ENCODE data around the gene NAV2. TPM values are rescaled to one million over a fixed set of nuclear protein-coding genes. Genes with fewer than 3 reads are reported as not detected.

The NAV2 gene
- total and polyA plus RNA-seq, 11 donors = 7.6 to 46.5 (median 20.2) TPM

- 38 to 56% (median 47%) methylated on average over 5 of the region's 5 CpGs for WGBS, 4 donors
- TF ChIP-seq POLR2A (IDR thresholded peaks at IDR 0.05) (no peak), CTCF (IDR thresholded peaks at IDR 0.05) (no peak)
- Histone ChIP-seq H3K4me1 (peaks cover 0 to 88% (median 48%) of the 10 kb centered on the region in 12 donors), H3K27me3 (no peaks in the 10 kb centered on the region), H3K4me3 (no peak overlapping the region), H3K27ac (peak overlapping the region in 8 of 12 donors; percentile 0 to 74 (median 48)), H3K36me3 (no peaks in the 10 kb centered on the region), H3K9me3 (no peaks in the 10 kb centered on the region)
- peak in 2 of 4 donors; percentile 10 to 24 for ATAC-seq
- peak in 1 of 5 donors; percentile 32 for DNase-seq
- intact Hi-C loops (cut with DNase I) = no loop called here
Measured at GRCh38 chr11:19723572-19724342, 11.1 kb downstream of the NAV2 start.

- intact Hi-C loops (cut with DNase I) = no loop called here
- TF ChIP-seq POLR2A (IDR thresholded peaks at IDR 0.05) (no peak), CTCF (IDR thresholded peaks at IDR 0.05) (no peak)
- H3K4me3 ChIP-seq = no peak overlapping the region
- H3K27me3 ChIP-seq = no peaks in the 10 kb centered on the region
- no peak for DNase-seq
- no peak for ATAC-seq
- peak overlapping the region in 7 of 12 donors; percentile 31 to 79 (median 55) for H3K27ac ChIP-seq
- H3K36me3 ChIP-seq = no peaks in the 10 kb centered on the region
- H3K4me1 ChIP-seq = peaks cover 0 to 88% (median 47%) of the 10 kb centered on the region in 12 donors
- 91 to 100% (median 95%) methylated on average over 2 of the region's 2 CpGs for WGBS, 4 donors
- H3K9me3 ChIP-seq = no peaks in the 10 kb centered on the region
Measured at GRCh38 chr11:19724765-19725164, 12.1 kb downstream of the NAV2 start.

GRCh38 chr11:19725379-19726079, 12.9 kb downstream of the NAV2 start:
- DNase-seq (peak in 1 of 5 donors; percentile 43), ATAC-seq (peak in 3 of 4 donors; percentile 39 to 45 (median 41))
- no peak overlapping the region for H3K4me3 ChIP-seq
- no peaks in the 10 kb centered on the region for H3K9me3 ChIP-seq
- peak overlapping the region in 10 of 12 donors; percentile 31 to 79 (median 48) for H3K27ac ChIP-seq
- H3K4me1 ChIP-seq = peaks cover 0 to 86% (median 43%) of the 10 kb centered on the region in 12 donors
- intact Hi-C loops (cut with DNase I) = no loop called here
- 57 to 66% (median 58%) methylated on average over 12 of the region's 12 CpGs for WGBS, 4 donors
- no peaks in the 10 kb centered on the region for H3K27me3 ChIP-seq
- no peaks in the 10 kb centered on the region for H3K36me3 ChIP-seq
- no peak for TF ChIP-seq CTCF (IDR thresholded peaks at IDR 0.05)
- no peak for TF ChIP-seq POLR2A (IDR thresholded peaks at IDR 0.05)

- Histone ChIP-seq H3K4me3 (no peak overlapping the region), H3K4me1 (peaks cover 0 to 81% (median 35%) of the 10 kb centered on the region in 12 donors), H3K27ac (peak overlapping the region in 1 of 12 donors; percentile 63), H3K9me3 (no peaks in the 10 kb centered on the region), H3K27me3 (no peaks in the 10 kb centered on the region), H3K36me3 (no peaks in the 10 kb centered on the region)
- 75 to 100% (median 83%) methylated on average over 1 of the region's 1 CpG for WGBS, 4 donors
- peak in 2 of 5 donors; percentile 41 to 48 for DNase-seq
- peak; percentile 11 to 59 (median 38) for ATAC-seq
- no peak for TF ChIP-seq CTCF (IDR thresholded peaks at IDR 0.05)
- no peak for TF ChIP-seq POLR2A (IDR thresholded peaks at IDR 0.05)
- intact Hi-C loops (cut with DNase I) = no loop called here
Measured at GRCh38 chr11:19727246-19727645, 14.6 kb downstream of the NAV2 start.
